Testis (tissue), 3 donors: ENCODE data around the gene LRRK1. TPM values are rescaled to one million over a fixed set of nuclear protein-coding genes. Genes with fewer than 3 reads are reported as not detected.

Experiments used
- DNase-seq: peaks from one replicate; pipeline ENCODE4 v3.0.0-alpha.2; 2019
- H3K27ac ChIP-seq, 2 donors: fragments of 200-600 bp; sonication (generic); one replicate each; pipeline ENCODE4 v1.5.1; 2019
- H3K27me3 ChIP-seq: fragments of 200-600 bp; sonication (generic); one replicate; pipeline ENCODE4 v1.5.1; 2019
- H3K36me3 ChIP-seq: fragments of 200-600 bp; sonication (generic); one replicate; pipeline ENCODE4 v1.5.1; 2017; ENCODE audit warnings: low read depth; ENCODE audit errors: missing control alignments
- H3K4me1 ChIP-seq: fragments of 200-600 bp; sonication (generic); one replicate; pipeline ENCODE4 v1.5.1; 2019
- H3K4me3 ChIP-seq, 2 donors: fragments of 200-600 bp; sonication (generic); one replicate each; pipeline ENCODE4 v1.5.1; 2017 to 2019
- H3K9me3 ChIP-seq: fragments of 200-600 bp; sonication (generic); one replicate; pipeline ENCODE4 v1.5.1; 2017
- CTCF ChIP-seq, 3 experiments: fragments of 450-650 bp in 2 of 3; fragments of 200-600 bp in 1 of 3; sonication (generic) in 1 of 3; IDR thresholded peaks; one replicate each; pipeline ENCODE4 v1.5.1; 2016 to 2019; ENCODE audit warnings: antibody characterized with exemption in 3 of 3, mild to moderate bottlenecking in 2 of 3, moderate library complexity in 1 of 3
- POLR2A ChIP-seq: fragments of 450-650 bp; IDR thresholded peaks from one replicate; pipeline ENCODE4 v1.6.1; 2017; ENCODE audit warnings: antibody characterized with exemption, mild to moderate bottlenecking, moderate library complexity
- WGBS, 2 donors: methylation state at CpG; one replicate each; pipeline ENCODE4 v1.1.5; 2018; 5-methylcytosine and 5-hydroxymethylcytosine counted together
- intact Hi-C: fragments of 100-400 bp; cut with DNase I; formaldehyde crosslinking; loops from one replicate; pipeline ENCODE4 v1.15.1; 2023; ENCODE audit warnings: low total_unique reads
- polyA plus RNA-seq: library from polyadenylated mRNA; stranded (reverse); fragments of 350-450 nt; fragmentation: Illumina TruSeq; extraction: RNeasy Lipid Tissue Mini Kit (QIAGEN cat#74804); gene quantifications from one replicate; pipeline ENCODE4 v1.2.3, GENCODE V29; 2014; ENCODE audit warnings: low read depth, low replicate concordance; ENCODE audit not compliant: insufficient read depth
- total RNA-seq, 2 donors: library from RNA; depleted of rRNA; stranded (reverse); fragments of >200 nt; gene quantifications; one replicate each; pipeline ENCODE4 v1.2.3, GENCODE V29; 2016

LRRK1 gene
- total and polyA plus RNA-seq, 3 donors from 2014 or later, result 18.8 to 24.6 (median 23.0) TPM

GRCh38 chr15:101023501-101024072 lies 104.4 kb downstream of the LRRK1 start:
- Histone ChIP-seq H3K27me3 (no peaks in the 10 kb centered on the region), H3K36me3 (no peaks in the 10 kb centered on the region), H3K4me1 (peaks cover 52% of the 10 kb centered on the region), H3K27ac (peak overlapping the region; percentile 42 to 71), H3K9me3 (no peaks in the 10 kb centered on the region), H3K4me3 (no peak overlapping the region)
- TF ChIP-seq POLR2A, result no peak
- TF ChIP-seq CTCF (IDR thresholded peaks at IDR 0.05), result no peak
- intact Hi-C loops, result no loop called here
- DNase-seq, result no peak
- 62 to 65% methylated on average over 11 of the region's 11 CpGs for WGBS, 2 donors

- no peaks in the 10 kb centered on the region for H3K27me3 ChIP-seq
- WGBS, 2 donors, result 49 to 57% methylated on average over 11 of the region's 11 CpGs
- no peaks in the 10 kb centered on the region for H3K36me3 ChIP-seq
- H3K4me1 ChIP-seq, result peaks cover 51% of the 10 kb centered on the region
- H3K27ac ChIP-seq, result peak overlapping the region; percentile 63 to 71
- H3K4me3 ChIP-seq, result no peak overlapping the region
- peak; percentile 79 for DNase-seq
- TF ChIP-seq POLR2A, result no peak
- no peak for TF ChIP-seq CTCF (IDR thresholded peaks at IDR 0.05)
- no peaks in the 10 kb centered on the region for H3K9me3 ChIP-seq
- intact Hi-C loops, result no loop called here
These were observed 105.0 kb downstream of the LRRK1 start for GRCh38 chr15:101024073-101024695.

- peak; percentile 8 for DNase-seq
These were observed 105.7 kb downstream of the LRRK1 start for GRCh38 chr15:101024706-101025500.

GRCh38 chr15:101025501-101025885 lies 106.3 kb downstream of the LRRK1 start:
- peaks cover 48% of the 10 kb centered on the region for H3K4me1 ChIP-seq
- H3K4me3 ChIP-seq, result no peak overlapping the region
- no peaks in the 10 kb centered on the region for H3K36me3 ChIP-seq
- DNase-seq, result peak; percentile 4
- peak overlapping the region in 1 of 2 donors; percentile 65 for H3K27ac ChIP-seq
- no peaks in the 10 kb centered on the region for H3K27me3 ChIP-seq
- TF ChIP-seq POLR2A (no peak), CTCF (IDR thresholded peaks at IDR 0.05) (no peak)
- no peaks in the 10 kb centered on the region for H3K9me3 ChIP-seq
- intact Hi-C loops, result no loop called here
- 81 to 96% methylated on average over 2 to 6 of the region's 6 CpGs for WGBS, 2 donors

More at GRCh38 chr15:101024706-101025500, 105.7 kb downstream of the LRRK1 start:
- 87 to 91% methylated on average over 13 to 20 of the region's 20 CpGs for WGBS, 2 donors
- no peaks in the 10 kb centered on the region for H3K36me3 ChIP-seq
- H3K9me3 ChIP-seq, result no peaks in the 10 kb centered on the region
- H3K27me3 ChIP-seq, result no peaks in the 10 kb centered on the region
- peak overlapping the region; percentile 63 to 65 for H3K27ac ChIP-seq
- no peak overlapping the region for H3K4me3 ChIP-seq
- TF ChIP-seq CTCF (IDR thresholded peaks at IDR 0.05), result no peak
- no peak for TF ChIP-seq POLR2A
- peaks cover 49% of the 10 kb centered on the region for H3K4me1 ChIP-seq
- intact Hi-C loops, result no loop called here
